ENCODE measurements around the gene UNC5C.

UNC5C gene

DNA sequence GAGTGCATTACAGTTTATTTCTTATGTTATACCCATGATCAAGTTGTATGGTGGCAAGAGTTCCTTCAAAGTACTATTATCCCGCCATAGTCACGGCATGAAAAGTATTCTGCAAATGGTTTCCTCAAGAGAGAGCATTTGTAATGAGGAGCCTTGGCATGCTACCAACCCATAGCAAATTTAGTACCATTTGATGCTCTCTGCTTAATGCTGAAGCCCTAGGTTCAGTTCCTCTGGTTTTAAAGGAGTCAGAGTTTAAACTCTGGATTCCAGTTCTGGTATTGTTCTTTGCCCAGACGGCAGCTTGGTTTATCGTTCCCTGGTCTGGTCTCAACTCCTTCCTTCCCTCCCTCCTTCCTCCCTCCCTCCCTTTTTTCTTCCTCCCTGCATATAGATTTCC is 419.7 kb downstream of the UNC5C start:
- TF ChIP-seq, protein P1, sequence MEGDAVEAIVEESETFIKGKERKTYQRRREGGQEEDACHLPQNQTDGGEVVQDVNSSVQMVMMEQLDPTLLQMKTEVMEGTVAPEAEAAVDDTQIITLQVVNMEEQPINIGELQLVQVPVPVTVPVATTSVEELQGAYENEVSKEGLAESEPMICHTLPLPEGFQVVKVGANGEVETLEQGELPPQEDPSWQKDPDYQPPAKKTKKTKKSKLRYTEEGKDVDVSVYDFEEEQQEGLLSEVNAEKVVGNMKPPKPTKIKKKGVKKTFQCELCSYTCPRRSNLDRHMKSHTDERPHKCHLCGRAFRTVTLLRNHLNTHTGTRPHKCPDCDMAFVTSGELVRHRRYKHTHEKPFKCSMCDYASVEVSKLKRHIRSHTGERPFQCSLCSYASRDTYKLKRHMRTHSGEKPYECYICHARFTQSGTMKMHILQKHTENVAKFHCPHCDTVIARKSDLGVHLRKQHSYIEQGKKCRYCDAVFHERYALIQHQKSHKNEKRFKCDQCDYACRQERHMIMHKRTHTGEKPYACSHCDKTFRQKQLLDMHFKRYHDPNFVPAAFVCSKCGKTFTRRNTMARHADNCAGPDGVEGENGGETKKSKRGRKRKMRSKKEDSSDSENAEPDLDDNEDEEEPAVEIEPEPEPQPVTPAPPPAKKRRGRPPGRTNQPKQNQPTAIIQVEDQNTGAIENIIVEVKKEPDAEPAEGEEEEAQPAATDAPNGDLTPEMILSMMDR (IDR thresholded peaks at IDR 0.05; ENCODE audit: low read depth, low read length), result no peak
- peak; percentile 12 to 62 for DNase-seq (ENCODE audit: low read depth in 2 of 2)
- H3K4me3 ChIP-seq (replicated peaks in 1 of 2; ENCODE audit: low read depth in 2 of 2, low read length in 2 of 2), result peak overlapping the region in 1 of 2 donors; percentile 1

DNA sequence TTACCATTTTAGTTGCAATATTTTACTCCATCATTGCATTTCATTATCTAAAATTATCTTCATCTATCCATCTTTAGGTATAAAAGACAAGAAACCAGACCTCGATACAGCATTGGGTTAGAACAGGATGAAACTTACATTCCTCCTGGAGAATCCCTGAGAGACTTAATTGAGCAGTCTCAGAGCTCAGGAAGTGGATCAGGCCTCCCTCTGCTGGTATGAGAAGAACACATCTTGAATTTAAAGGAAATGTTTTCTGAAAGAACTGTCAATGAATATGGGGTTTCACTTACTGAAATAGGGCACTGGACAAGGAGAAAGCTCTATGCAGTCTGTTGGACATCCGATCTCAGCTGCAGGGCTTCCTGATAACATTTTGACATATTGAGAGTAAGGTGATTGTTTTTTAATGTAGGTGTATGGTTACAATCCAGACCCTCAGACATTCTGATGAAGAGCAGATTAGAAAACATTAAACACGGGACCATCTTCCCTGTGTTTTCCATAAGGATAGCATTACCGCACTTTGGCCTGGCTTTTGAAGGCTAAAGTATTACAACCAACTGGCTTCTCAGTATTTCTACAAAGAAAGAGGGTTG is 423.8 kb downstream of the UNC5C start:
- no peak overlapping the region for H3K4me3 ChIP-seq (replicated peaks in 1 of 2; ENCODE audit: low read depth in 2 of 2, low read length in 2 of 2)
- DNase-seq (ENCODE audit: low read depth in 2 of 2), result peak; percentile 85 to 87
- TF ChIP-seq, protein P1 (IDR thresholded peaks at IDR 0.05; ENCODE audit: low read depth, low read length), result peak; percentile 59

DNA sequence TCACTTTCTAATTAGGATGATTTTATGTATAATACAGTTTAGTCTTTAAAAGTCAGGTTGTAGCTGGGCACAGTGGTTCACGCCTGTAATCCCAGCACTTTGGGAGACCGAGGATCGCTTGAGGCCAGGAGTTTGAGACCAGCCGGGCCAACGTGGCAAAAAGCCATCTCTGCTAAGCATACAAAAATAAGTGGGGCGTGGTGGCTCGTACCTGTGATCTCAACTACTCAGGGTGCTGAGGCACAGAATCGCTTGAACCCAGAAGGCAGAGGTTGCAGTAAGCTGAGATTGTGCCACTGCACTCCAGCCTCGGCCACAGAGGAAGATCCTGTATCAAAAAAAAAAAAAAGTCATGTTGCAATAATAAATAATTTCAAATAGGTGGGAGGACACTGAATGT is 426.8 kb downstream of the UNC5C start:
- DNase-seq (ENCODE audit: low read depth in 2 of 2), result no peak
- H3K4me3 ChIP-seq (replicated peaks in 1 of 2; ENCODE audit: low read depth in 2 of 2, low read length in 2 of 2), result no peak overlapping the region
- TF ChIP-seq, protein P1 (IDR thresholded peaks at IDR 0.05; ENCODE audit: low read depth, low read length), result no peak

DNA sequence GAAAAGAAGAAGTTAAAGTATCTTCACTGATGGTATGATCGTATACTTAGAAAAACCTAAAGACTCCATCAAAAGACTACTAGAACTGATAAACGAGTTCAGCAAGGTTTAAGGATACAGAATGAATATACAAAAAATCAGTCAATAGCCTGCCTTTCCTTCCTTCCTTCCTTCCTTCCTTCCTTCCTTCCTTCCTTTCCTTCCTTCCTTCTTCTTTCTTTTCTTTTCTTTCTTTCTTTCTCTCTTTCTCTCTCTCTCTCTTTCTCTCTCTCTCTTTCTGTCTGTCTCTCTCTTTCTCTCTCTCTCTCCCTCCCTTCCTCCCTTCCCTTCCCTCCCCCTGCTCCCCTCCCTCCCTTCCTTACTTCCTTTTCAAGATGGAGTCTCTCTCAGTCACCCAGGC is 428.3 kb downstream of the UNC5C start:
- no peak overlapping the region for H3K4me3 ChIP-seq (replicated peaks in 1 of 2; ENCODE audit: low read depth in 2 of 2, low read length in 2 of 2)
- no peak for DNase-seq (ENCODE audit: low read depth in 2 of 2)
- TF ChIP-seq, protein P1 (IDR thresholded peaks at IDR 0.05; ENCODE audit: low read depth, low read length), result no peak

DNA sequence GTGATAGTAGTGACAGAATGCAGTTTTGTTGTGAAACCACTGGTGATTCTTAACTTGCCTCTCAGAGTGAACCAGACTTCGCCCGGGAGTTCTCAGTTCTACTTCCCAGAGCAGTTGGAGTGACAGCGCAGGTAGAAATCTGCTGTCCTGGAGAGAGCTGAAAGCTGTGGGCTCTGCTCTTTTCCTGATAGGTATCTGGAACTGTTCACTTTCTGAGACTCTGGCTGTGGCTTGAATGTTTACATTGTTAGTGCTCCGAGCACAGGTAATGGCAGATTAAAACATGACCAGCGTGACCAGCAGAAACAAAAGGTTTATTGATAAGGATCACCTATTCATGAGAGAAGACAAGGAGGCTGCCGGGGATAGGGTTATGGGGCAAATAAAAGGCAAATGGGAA is 430.3 kb downstream of the UNC5C start:
- no peak for DNase-seq (ENCODE audit: low read depth in 2 of 2)

DNA sequence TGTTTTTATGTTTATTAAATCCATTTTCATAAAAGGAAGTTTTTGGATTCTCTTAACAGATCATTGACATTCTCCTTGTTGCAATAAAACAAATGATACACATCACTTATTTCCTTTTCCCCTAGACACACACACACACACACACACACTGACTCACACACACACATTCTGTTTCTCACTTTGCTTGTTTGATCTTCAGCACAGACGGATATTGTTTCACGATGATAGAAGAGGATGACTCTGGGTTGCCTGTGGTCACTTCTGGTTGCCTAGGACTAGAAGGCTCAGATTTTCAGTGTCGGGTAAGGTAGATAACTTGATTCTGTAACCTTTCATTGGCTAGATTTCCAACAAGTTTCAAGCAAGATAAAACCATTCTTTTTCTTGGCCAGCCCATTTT is 434.3 kb downstream of the UNC5C start:
- H3K4me3 ChIP-seq (replicated peaks in 1 of 2; ENCODE audit: low read depth in 2 of 2, low read length in 2 of 2), result no peak overlapping the region
- TF ChIP-seq, protein P1 (IDR thresholded peaks at IDR 0.05; ENCODE audit: low read depth, low read length), result no peak
- DNase-seq (ENCODE audit: low read depth in 2 of 2), result peak in 1 of 2 donors; percentile 15

More for the DNA sequence above, 430.3 kb downstream of the UNC5C start:
- TF ChIP-seq, protein P1 (IDR thresholded peaks at IDR 0.05; ENCODE audit: low read depth, low read length), result no peak
- no peak overlapping the region for H3K4me3 ChIP-seq (replicated peaks in 1 of 2; ENCODE audit: low read depth in 2 of 2, low read length in 2 of 2)
